ENCODE results near the gene ADM. TPM values are rescaled to one million over a fixed set of nuclear protein-coding genes. Genes with fewer than 3 reads are reported as not detected.

The ADM gene
- total RNA-seq, 1 experiment from 2014 or later = 87.2 TPM

GRCh38 chr11:10283991-10284390, 20.9 kb upstream of the ADM start:
- H3K27me3 ChIP-seq (ENCODE audit: insufficient read depth, low read length) = no peaks in the 10 kb centered on the region
- no peak overlapping the region for H3K27ac ChIP-seq (ENCODE audit: low read depth, low read length)
- no peak overlapping the region for H3K4me3 ChIP-seq (replicated peaks in 1 of 2; ENCODE audit: low read depth in 1 of 2, low read length in 2 of 2)
- CTCF ChIA-PET = no interaction called here
- peaks cover 3% of the 10 kb centered on the region; the same call in 1 of the 2 replicates for H4K20me1 ChIP-seq (ENCODE audit: insufficient read depth)
- H3K9me3 ChIP-seq (ENCODE audit: control insufficient read depth in 1 of 2, insufficient read depth in 1 of 2, low read depth in 1 of 2, low read length in 2 of 2) = no peaks in the 10 kb centered on the region
- intact Hi-C loops (cut with micrococcal nuclease) = no loop called here
- H3K36me3 ChIP-seq (ENCODE audit: control insufficient read depth in 1 of 2, insufficient read depth in 2 of 2, low read length in 2 of 2) = no peaks in the 10 kb centered on the region
- H3K9ac ChIP-seq (ENCODE audit: low read length) = no peak overlapping the region
- no peak overlapping the region for H2AFZ ChIP-seq (ENCODE audit: low read depth, low read length, poor library complexity, severe bottlenecking)
- H3K4me2 ChIP-seq (ENCODE audit: low read length) = no peak overlapping the region
- RAD21 ChIA-PET (ENCODE audit: low non-redundant PET in 1 of 2, low total read pairs in 2 of 2, uncharacterized antibody in 2 of 2, unreplicated experiment in 2 of 2) = interaction anchor here in 1 of 2 experiments (0.6 kb wide), 1 partner anchor 13 kb away, joined by 3 read pairs; no protein-coding TSS in a partner anchor
- DNase-seq (ENCODE audit: low read depth, low spot score) = no peak
- POLR2A ChIA-PET = interaction anchor here (1.0 kb wide), 1 partner anchor 21 kb away, joined by 4 read pairs; the partner anchor contains the start of gene ADM
- peaks cover 64% of the 10 kb centered on the region for H3K79me2 ChIP-seq (ENCODE audit: insufficient read depth, low read length)
- no TSS peak for BruUV-seq (replicated peaks)
- ATAC-seq = no peak
- TF ChIP-seq SIN3A (IDR thresholded peaks at IDR 0.05; ENCODE audit: low read depth) = no peak
- no peak for TF ChIP-seq ZNF274 (IDR thresholded peaks at IDR 0.05; ENCODE audit: low read depth, low read length)
- no peak for TF ChIP-seq FOSL1 (IDR thresholded peaks at IDR 0.05; ENCODE audit: low read depth)
- no peak for TF ChIP-seq CTCF (IDR thresholded peaks at IDR 0.05 in 2 of 3, conservative IDR thresholded peaks at IDR 0.05 in 1 of 3; ENCODE audit: borderline replicate concordance in 1 of 3, insufficient read depth in 1 of 3, low read depth in 2 of 3, low read length in 2 of 3)
- no peak for TF ChIP-seq CBX3 (IDR thresholded peaks at IDR 0.05; ENCODE audit: low read depth)
- TF ChIP-seq RAD21 (IDR thresholded peaks at IDR 0.05; ENCODE audit: low read depth) = no peak
- no peak for TF ChIP-seq ZFX (IDR thresholded peaks at IDR 0.05)
- no peak for TF ChIP-seq SP1 (IDR thresholded peaks at IDR 0.05; ENCODE audit: low read depth)
- TF ChIP-seq EZH2 (IDR thresholded peaks at IDR 0.05) = no peak
- TF ChIP-seq ZBTB33 (IDR thresholded peaks at IDR 0.05; ENCODE audit: extremely low read depth, insufficient replicate concordance, low read length) = no peak
- no peak for TF ChIP-seq ELF1 (IDR thresholded peaks at IDR 0.05; ENCODE audit: borderline replicate concordance, low read depth)
- no peak for TF ChIP-seq CEBPB (IDR thresholded peaks at IDR 0.05; ENCODE audit: low read depth)
- TF ChIP-seq EGR1 (IDR thresholded peaks at IDR 0.05; ENCODE audit: low read depth) = no peak
- TF ChIP-seq JUND (IDR thresholded peaks at IDR 0.05) = no peak
- no peak for TF ChIP-seq MAX (IDR thresholded peaks at IDR 0.05)
- no peak for TF ChIP-seq POLR2AphosphoS5 (IDR thresholded peaks at IDR 0.05; ENCODE audit: low read depth, low read length)
- peaks cover 0 to 3% of the 10 kb centered on the region in 2 experiments; a peak in 1 of 4 replicates for H3K4me1 ChIP-seq (ENCODE audit: control insufficient read depth in 1 of 2, insufficient read depth in 2 of 2, low read length in 2 of 2)
- H3K9me2 ChIP-seq (ENCODE audit: insufficient read depth) = no peaks in the 10 kb centered on the region
